IPS-18c (cell line): Measurements from ENCODE around the gene KCMF1.
"Not testable (repeated sequence)": the region's sequence is repeated elsewhere in the genome, so short reads cannot be mapped to it uniquely, and the experiment has no call there.

Experiments
- H3K4me3 ChIP-seq: 2 replicates; pipeline ENCODE4 v1.7.0; 2013; ENCODE audit warnings: low read depth, mild to moderate bottlenecking, low read length, moderate library complexity; ENCODE audit not compliant: insufficient read depth
- H3K9me3 ChIP-seq: one replicate; pipeline ENCODE4 v1.6.1; 2013; ENCODE audit warnings: mild to moderate bottlenecking, low read length, moderate library complexity; ENCODE audit not compliant: control insufficient read depth, insufficient read depth

The KCMF1 gene

DNA sequence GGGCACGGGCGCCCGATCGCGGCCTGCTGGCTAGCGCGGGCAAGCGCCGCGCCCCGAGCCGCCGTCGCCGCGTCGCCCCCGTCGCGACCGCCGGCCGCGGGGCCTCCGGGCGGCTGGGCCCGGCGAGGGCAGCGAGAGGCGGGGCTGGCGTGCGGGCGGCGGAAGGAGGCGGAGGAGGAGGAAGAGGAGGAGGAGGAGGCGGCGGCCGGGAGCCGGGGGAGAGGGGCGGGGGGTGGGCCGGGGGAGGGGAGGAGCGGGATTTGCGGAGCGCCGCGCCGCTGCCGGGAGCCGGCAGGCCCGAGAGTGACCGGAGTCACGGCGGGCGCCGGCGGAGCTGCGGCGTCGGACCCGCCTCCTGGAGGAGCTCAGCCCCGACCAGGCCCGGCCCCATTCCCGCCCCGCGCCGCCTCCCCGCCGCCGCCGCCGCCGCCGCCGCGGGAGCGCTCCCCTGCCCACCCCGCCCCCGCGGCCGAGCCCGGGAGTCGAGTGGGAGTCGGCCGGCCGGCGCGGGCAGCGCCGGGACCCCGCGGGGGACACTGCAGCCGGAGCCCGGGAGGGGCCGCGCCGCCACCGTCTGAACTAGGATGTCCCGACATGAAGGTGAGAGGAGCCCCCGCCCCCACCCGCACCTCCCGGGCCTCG lies at the start of gene KCMF1:
KCMF1 (plus strand) TSS at position 294 of the 642 bp plus-strand sequence; CDS start at position 585, 291 bp downstream.
- H3K4me3 ChIP-seq, result peak within 1 kb of the TSS; percentile 94
- peaks cover 4% of the 10 kb centered on the region for H3K9me3 ChIP-seq

DNA sequence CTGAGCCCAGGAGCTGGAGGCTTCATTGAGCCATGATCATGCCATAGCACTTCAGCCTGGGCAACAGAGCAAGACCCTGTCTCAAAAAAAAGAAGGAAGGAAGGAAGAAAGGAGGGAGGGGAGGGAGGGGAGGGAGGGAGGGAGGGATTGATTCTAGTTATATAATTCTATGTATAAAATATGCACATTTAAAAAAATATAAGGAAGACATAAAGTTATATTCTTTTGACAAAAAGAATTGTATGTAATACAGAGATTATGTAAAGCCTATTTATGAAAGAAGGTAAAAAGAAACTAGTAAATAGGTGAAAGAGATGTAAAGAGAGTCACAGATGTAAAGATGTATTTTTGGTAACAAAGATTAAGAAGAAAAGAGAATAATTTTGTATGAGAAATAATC lies 48.0 kb upstream of the KCMF1 start:
- Histone ChIP-seq H3K4me3 (no peak overlapping the region), H3K9me3 (peaks cover 2% of the 10 kb centered on the region)

DNA sequence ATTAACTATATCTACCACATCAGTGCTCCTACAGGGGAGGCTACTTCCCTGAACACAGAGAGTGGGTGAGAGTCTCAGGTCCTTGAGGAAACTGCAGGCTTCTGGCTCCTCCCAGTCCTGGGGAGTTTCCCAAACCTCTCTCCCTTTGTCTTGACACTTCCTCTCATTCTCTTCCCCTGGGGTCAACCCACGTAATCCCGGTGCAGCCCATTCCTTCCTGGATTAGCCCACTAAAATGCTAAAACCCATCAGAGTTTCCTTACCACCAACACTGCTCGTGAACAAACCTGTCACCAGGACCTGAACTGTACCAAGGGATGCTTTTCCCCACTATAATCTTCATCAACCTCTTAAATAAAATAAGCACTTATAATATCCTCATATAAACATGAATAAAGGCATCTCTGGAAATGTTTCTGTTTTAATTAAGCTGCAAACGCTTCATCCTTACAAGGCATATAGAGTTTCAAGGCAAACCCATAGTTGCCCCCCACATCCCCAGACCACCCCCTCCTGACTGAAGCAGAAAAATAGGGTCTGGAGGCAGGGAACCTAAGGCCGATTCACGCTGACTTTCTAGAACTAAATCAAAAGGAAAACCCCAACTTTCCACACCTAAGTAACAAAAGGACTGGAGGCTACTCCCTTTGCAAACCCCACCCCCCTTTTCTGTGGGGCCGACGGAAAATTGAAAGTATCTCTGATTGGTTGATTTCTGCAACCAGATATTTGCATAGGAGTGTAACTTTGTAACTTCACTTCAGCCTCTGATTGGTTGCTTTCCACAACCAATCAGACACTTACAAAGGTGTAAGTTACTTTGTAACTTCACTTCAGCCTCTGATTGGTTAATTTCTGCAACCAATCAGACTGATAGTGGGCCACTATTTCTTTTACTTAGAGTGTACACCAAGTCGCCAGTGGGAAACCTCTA lies 46.5 kb upstream of the KCMF1 start:
- Histone ChIP-seq H3K9me3 (peaks cover 2% of the 10 kb centered on the region), H3K4me3 (no peak overlapping the region)

DNA sequence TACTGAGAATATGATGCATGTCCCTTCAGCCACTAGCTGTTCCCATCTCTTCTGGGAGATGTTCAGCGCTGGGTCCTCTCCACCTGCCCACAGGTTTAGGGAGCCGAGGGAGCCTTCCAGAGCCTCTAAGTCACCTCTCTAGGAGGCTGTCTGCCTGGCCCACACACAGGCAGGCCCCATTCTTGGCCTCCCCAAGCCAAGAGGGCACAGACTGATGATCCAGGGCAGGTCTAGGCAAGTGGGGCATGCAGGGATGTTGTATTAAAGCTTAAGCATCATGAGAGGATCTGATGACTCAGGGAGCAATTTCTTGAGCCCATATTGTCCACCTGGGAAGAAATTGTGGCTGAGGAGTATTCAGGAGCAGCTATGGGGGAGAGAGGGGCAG lies 45.6 kb upstream of the KCMF1 start:
- Histone ChIP-seq H3K9me3 (peaks cover 2% of the 10 kb centered on the region), H3K4me3 (no peak overlapping the region)

DNA sequence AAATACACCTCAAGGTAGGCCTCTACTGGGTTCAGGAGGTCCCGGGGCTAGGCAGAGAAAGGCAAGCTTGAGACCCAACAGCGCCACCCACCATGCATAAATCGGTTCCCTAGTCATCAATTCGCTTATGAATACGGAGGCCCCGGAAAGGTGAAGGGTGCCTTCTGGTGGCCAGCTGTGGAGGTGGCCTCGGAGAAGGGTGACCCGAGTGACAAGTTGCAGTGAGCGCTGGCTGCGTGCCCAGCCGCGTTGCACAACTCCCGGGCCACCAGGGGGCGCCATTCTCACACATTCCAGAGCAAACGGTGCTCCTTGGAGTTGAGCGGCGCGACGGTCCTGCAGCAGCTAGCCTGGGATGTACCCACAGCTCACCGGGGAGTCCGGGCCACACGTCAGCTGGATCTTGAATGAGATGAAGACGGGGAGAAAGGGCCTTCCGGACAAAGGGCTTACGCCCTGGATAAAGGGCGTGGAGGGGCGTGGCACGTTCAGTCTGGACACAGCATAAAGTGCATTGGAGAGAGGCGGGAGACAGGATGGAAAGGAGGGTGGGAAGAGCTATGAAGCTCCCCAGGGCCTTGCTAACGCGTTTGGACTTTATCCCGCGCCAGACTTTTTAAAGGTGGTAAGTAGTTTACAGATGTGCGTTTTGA lies 45.1 kb upstream of the KCMF1 start:
- peaks cover 2% of the 10 kb centered on the region for H3K9me3 ChIP-seq
- H3K4me3 ChIP-seq, result peak overlapping the region; percentile 29; the same call in 1 of the 2 replicates

DNA sequence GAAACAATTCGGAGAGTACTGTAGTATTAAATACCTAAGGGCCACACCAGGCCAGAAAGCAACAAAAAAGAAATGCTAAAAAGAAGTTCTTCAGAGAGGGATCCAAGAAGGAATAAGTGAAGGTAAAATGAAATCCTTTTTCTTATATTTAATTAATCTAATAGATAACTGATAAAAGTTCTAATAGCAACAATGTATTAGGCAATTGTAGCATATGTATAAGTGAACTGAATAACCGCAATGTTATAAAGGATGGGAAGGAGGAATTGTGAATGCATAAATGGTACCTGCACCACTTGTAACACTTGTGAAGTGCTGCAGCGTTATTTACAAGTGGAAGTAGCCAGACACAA lies 43.7 kb upstream of the KCMF1 start:
- peaks cover 2% of the 10 kb centered on the region for H3K9me3 ChIP-seq
- H3K4me3 ChIP-seq, result no peak overlapping the region

DNA sequence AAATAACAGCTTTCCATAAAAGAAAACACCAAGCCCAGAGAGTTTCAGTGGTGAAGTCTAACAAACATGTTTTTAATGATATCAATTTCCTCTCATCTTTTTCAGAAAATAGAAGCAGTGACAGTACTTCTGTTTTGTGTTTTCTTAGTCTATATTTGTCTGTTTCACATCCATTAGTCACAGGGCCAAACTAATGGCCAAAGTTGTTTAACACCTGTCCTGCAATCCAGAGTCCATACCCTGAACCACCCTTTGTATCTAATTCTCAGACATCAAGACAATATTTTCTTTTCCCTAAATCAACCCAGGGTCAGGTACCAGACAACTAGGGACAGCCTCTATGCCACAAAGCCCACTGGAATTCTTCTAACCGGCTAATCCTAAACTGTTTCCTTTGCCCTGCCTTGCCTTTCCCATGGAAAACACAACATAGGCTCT lies 39.6 kb upstream of the KCMF1 start:
- Histone ChIP-seq H3K9me3 (no peaks in the 10 kb centered on the region), H3K4me3 (no peak overlapping the region)

DNA sequence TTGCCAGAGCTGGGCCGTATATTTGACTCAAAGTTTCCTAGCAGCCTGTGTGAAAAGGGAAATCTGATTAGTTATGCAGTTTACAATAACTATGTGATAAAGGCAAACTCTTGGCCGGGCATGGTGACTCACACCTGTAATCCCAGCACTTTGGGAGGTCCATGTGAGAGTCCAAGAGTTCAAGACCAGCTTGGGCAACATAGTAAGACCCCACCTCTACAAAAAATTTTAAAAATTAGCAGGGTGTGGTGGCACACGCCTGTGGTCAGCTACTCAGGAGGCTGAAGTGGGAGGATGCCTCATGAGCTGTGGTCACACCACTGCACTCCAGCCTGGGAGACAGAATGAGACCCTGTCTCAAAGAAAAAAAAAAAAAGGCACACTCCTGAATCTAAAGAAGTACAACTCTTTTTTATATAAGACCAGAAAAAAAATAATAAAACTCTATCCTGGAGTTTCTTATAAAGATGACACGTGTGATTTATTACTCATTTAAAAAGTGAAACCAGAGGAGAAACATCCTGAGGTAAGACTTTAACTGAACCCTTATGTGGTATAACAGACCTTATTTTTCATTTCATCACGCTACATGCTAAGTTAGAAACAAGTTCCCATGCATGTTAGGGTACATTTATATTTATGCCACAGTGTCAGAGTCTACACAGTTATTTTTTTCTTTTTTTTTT lies 32.6 kb upstream of the KCMF1 start:
- H3K4me3 ChIP-seq, result no peak overlapping the region
- no peaks in the 10 kb centered on the region for H3K9me3 ChIP-seq

DNA sequence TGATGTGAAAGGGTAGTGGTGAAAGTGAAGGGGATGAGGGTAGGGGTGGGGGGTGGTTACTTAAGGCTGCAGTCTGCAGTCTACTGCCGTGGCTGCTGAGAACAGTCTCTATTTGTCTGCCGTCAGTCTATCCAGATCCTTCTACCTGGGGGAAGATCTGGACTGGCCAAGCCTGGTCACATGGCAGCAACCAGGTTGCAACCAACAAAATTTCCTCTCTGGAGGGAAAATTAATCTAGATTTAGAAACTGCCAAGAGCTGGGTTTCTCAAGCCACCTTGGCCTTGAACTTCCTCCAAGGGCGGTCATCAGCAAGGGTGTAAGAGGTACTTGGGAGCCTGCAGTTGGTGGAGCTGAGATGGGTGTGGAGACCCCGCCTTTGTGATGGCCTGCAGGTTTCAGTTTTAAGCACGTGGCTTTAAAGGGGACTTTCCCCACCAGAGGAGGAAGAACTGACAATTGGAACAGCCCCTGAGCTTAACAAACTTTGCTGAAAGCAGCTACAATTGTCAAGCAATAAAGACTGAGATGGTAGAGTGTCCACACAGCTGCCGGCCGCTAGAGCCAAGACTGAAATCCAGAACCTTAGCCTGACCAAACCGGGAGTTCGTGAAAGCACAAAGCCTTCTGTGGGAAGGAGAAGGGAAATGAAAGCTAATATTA lies 31.4 kb upstream of the KCMF1 start:
- H3K4me3 ChIP-seq, result no peak overlapping the region

DNA sequence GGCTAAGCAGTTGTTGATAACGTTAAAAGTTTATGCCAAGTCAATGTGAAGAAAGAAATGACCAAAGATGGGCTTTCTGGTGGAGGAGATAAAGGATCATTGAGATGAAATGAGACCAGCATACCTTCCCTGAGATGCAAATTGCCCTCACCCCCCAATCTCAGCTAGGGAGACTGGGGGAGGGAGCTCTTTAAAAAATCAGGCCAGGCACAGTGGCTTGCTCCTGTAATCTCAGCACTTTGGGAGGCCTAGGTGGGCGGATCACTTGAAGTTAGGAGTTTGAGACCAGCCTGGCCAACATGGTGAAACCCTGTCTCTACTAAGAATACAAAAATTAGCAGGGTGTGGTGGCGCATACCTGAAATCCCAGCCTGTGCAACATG lies 30.9 kb upstream of the KCMF1 start:
- Histone ChIP-seq H3K4me3 (no peak overlapping the region), H3K9me3 (no peaks in the 10 kb centered on the region)

More for the DNA sequence above, 31.4 kb upstream of the KCMF1 start:
- H3K9me3 ChIP-seq, result no peaks in the 10 kb centered on the region

DNA sequence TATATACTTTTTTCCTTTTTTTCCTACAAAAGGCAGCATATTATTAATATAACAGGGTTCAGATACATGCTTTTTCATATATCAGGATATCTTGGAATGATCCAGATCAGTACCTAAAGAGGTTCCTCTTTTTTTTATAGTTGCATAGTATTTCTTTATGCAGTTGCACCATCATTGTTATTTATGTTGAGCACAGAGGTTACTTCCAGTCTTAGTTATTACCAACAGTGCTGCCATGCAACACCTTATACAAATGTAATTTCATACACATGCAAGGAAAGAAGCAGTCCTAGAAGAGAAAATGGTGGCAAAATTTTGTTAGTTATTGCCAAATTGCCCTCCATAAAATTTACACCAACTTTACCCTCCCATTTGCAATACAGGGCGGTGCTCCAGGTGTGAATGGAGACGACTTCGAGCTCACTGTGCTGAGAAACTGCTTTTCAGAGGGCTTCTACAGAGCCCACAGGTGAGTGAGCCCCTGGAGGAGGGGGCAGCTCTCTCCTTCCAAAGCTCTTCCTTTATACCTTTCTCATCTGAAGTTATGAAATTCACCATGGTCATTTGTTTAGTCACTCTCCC lies 30.0 kb upstream of the KCMF1 start:
- Histone ChIP-seq H3K9me3 (no peaks in the 10 kb centered on the region), H3K4me3 (no peak overlapping the region)

DNA sequence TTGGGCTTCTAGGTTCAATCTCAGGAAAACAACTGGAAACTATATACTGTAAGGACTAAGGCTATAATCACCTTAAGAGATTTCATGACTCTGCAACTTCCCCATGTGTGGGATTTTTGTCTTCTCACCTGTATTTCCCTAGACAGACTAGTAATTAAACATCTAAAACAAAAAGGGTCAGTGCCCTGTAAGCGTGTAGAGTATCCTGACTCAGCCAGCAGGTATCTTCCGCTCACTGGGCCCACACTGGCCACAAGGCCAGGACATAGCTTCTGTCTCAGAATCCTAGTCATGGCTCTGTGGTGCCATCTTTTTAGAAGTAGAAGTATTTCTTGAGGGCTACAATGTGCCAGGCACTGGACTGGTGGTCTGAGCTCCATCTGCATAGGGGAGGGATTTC lies 28.8 kb upstream of the KCMF1 start:
- Histone ChIP-seq H3K4me3 (no peak overlapping the region), H3K9me3 (no peaks in the 10 kb centered on the region)

DNA sequence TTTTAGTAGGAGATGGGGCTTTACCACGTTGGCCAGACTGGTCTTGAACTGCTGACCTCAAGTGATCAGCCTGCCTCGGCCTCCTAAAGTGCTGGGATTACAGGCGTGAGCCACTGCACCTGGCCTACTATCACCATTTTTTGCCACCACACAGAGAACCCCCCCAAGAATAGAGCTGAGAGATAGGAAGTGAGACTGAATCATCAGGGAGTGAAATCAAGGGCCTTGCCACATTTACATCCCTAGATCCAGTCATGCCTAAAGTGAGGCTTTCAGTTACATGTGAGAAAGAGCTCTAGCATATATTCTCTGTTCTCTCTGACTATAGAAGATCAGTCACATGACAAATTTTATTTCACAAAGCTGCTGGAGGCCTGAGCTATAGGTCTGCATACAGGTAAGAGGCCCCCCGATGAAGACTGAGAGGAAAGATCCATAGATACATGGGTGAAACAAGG lies 28.0 kb upstream of the KCMF1 start:
- Histone ChIP-seq H3K4me3 (no peak overlapping the region), H3K9me3 (no peaks in the 10 kb centered on the region)

DNA sequence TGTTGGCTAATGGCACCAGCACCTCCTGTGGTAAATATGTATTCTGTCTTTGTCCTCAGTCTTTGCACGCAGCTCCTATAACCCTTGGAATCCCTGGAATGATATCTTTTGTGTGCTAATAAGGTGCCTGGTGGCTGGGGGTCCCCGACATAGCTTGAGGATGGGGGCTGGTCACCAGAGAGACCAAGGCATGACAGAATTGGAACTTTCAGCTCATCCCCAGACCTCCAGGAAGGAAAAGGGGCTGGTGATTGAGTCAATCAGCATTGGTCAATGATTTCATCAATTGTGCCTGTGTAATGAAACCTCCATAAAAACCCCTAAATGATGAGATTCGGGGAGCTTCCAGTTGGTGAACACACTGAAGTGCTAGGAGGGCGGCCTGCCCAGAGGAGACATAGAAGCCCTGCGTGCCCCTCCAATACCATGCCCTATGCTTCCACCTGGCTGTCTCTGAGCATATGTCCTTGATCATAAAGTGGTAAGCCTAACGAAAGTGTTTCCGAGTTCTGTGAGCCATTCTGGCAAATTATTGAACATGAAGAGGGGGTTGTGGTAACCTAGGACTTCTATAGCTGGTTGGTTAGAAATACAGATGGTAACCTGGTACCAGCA lies 26.6 kb upstream of the KCMF1 start:
- H3K9me3 ChIP-seq, result no peaks in the 10 kb centered on the region

DNA sequence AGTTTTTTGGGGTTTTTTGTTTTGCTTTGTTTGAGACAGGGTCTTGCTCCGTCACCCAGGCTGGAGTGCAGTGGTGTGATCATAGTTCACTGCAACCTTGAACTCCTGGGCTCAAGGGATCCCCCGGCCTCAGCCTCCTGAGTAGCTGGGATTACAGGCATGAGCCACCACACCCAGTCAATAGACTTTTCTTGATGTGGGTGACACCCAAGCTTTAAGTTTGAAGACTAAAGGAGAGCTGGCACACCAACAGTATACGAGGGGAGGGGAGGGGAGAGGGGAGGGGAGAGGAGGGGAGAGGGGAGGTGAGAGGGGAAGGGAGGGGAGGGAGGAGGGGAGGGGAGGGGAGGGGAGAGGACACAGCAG lies 25.1 kb upstream of the KCMF1 start:
- not testable (repeated sequence) for H3K9me3 ChIP-seq, H3K4me3 ChIP-seq

More for the DNA sequence above, 26.6 kb upstream of the KCMF1 start:
- no peak overlapping the region for H3K4me3 ChIP-seq
